Loucy (cell line): ENCODE results near the gene FRS2.

Source experiments
- EZH2phosphoT487 ChIP-seq: fragments of 200-600 bp; IDR thresholded peaks from 2 replicates; pipeline ENCODE4 v1.6.1; 2018; ENCODE audit warnings: antibody characterized with exemption, mild to moderate bottlenecking, moderate library complexity, borderline replicate concordance
- TF ChIP-seq, protein P1 (sequence below): fragments of 200-600 bp; sonication (generic); conservative IDR thresholded peaks from 2 replicates; pipeline ENCODE4 v1.5.1; 2014; ENCODE audit warnings: mild to moderate bottlenecking, antibody characterized with exemption, low read length

DNA sequence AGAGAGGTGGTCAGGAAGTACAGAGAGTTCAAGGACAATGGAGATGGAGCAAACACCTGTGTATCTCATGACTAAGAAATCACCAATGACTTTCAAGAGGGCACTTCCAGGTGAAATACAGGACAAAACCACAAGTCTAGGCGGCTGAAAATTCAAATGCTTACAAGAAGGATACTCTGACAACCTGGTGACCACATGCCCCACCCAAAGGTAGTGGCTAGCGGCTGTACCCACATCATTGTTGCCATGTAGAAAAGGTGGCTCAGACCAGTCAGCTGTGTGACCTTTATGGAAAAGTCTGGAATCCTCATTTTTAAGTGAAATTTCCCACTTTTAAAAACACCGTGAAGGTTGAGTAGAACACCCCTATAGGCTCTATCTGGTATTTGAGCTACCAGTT, 48.6 kb upstream of the FRS2 start:
- TF ChIP-seq, protein P1, sequence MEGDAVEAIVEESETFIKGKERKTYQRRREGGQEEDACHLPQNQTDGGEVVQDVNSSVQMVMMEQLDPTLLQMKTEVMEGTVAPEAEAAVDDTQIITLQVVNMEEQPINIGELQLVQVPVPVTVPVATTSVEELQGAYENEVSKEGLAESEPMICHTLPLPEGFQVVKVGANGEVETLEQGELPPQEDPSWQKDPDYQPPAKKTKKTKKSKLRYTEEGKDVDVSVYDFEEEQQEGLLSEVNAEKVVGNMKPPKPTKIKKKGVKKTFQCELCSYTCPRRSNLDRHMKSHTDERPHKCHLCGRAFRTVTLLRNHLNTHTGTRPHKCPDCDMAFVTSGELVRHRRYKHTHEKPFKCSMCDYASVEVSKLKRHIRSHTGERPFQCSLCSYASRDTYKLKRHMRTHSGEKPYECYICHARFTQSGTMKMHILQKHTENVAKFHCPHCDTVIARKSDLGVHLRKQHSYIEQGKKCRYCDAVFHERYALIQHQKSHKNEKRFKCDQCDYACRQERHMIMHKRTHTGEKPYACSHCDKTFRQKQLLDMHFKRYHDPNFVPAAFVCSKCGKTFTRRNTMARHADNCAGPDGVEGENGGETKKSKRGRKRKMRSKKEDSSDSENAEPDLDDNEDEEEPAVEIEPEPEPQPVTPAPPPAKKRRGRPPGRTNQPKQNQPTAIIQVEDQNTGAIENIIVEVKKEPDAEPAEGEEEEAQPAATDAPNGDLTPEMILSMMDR: no peak
- no peak for TF ChIP-seq EZH2phosphoT487
